GM12874 (cell line): ENCODE measurements around the gene ACOXL.

Source experiments
- CTCF ChIP-seq: IDR thresholded peaks from 2 replicates; pipeline ENCODE4 v1.5.1; 2011; ENCODE audit warnings: low read depth, mild to moderate bottlenecking, control low read depth, low read length, moderate library complexity; ENCODE audit not compliant: insufficient read depth

ACOXL gene

GRCh38 chr2:111154758-111155157 is 422.4 kb downstream of the ACOXL start:
- TF ChIP-seq CTCF = no peak

- TF ChIP-seq CTCF = no peak
These were observed 423.2 kb downstream of the ACOXL start for GRCh38 chr2:111155610-111156009.

GRCh38 chr2:111156529-111156928 is 424.2 kb downstream of the ACOXL start:
- no peak for TF ChIP-seq CTCF

GRCh38 chr2:111157071-111157661 is 424.8 kb downstream of the ACOXL start:
- no peak for TF ChIP-seq CTCF

- 0 out of 2 replicates have a peak, but pooled peaks have one; percentile 6 for TF ChIP-seq CTCF
These were observed 425.4 kb downstream of the ACOXL start for GRCh38 chr2:111157798-111158197.

GRCh38 chr2:111159641-111160040 is 427.3 kb downstream of the ACOXL start:
- TF ChIP-seq CTCF = no peak

GRCh38 chr2:111160758-111161157 is 428.4 kb downstream of the ACOXL start:
- no peak for TF ChIP-seq CTCF
